ENCODE measurements around the gene GPR78.

Gene GPR78

DNA sequence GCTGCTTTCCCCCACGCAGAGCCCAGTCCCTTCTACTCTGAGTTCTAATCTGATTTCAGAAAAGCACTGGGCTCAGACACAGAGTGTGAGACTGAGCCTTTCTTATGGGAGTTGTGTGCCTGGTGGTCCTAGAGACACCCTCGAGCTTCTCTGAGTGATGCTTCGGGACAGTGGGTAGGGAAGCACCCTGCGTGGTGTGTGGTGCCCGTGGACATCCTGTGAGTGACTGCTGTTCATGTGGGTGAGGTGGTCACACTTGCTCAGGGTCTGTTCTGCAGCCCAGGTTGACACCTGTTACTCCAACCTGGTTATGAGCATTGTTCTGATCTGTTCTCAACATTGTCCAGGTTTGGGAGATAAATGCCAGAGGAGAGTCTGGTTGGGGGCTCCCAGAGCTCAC, 6.1 kb downstream of the GPR78 start:
- no peak for DNase-seq (ENCODE audit: low read depth in 2 of 2)

DNA sequence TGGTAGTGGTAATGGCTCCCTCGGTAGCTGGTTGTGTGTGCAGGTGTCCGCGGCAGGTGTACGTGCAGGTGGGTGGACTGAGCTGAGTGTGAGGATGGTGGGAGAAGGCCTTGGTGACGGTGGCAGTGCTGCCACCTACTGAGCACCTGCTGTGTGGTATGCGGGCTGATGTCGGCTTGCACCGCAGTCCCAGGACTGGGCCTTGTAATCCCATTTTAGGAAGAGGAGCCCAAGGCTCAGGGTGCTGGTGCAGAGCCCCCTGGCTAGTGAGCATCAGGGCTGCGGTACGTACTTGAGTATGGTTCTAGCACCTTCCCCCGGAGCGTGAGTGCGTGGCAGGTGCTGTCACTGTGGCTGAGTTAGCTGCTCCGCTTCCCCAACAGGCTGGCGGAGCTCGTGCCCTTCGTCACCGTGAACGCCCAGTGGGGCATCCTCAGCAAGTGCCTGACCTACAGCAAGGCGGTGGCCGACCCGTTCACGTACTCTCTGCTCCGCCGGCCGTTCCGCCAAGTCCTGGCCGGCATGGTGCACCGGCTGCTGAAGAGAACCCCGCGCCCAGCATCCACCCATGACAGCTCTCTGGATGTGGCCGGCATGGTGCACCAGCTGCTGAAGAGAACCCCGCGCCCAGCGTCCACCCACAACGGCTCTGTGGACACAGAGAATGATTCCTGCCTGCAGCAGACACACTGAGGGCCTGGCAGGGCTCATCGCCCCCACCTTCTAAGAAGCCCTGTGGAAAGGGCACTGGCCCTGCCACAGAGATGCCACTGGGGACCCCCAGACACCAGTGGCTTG, 6.7 kb downstream of the GPR78 start:
- no peak for DNase-seq (ENCODE audit: low read depth in 2 of 2)

DNA sequence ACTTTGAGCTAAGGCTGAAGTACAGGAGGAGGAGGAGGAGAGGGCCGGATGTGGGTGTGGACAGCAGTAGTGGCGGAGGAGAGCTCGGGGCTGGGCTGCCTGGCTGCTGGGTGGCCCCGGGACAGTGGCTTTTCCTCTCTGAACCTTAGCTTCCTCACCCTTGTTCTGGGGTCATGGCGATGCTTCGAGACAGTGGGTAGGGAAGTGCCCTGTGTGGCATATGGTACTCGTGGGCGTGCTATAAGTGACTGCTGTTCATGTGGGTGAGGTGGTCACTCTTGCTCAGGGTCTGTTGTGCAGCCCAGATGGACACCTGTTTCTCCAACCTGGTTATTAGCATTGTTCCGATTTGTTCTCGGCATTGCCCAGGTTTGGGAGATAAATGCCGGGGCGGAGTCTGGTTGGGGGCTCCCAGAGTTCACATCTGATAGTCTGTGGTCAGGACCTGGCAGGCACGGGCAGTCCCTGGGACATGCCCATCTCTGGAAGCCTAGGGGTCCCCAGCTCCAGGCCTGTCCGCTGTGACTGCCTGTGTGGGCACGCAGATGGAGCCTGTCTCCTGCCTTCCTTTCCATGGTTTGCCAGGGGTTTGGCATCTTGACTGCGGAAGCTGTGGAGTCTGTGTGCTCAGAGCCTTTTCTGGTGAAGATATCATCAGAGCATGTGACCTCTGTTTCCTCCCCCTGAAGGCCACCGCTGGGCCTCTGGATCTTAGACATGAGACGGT, 7.4 kb downstream of the GPR78 start:
- DNase-seq (ENCODE audit: low read depth in 2 of 2): no peak

DNA sequence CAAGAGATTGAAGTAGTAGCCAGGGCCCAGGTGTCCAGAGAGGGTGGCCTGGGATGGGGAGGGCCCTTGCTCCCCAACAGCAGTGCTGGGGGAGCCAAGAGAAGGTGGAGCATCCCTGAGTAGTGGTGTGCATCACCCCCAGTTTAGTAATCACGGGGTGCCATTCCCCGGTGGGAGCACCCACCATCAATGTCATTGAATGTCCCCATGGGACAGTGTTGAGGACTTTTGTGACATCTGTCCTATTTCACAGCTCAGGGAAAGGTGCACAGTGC, 7.9 kb downstream of the GPR78 start:
- DNase-seq (ENCODE audit: low read depth in 2 of 2): no peak

DNA sequence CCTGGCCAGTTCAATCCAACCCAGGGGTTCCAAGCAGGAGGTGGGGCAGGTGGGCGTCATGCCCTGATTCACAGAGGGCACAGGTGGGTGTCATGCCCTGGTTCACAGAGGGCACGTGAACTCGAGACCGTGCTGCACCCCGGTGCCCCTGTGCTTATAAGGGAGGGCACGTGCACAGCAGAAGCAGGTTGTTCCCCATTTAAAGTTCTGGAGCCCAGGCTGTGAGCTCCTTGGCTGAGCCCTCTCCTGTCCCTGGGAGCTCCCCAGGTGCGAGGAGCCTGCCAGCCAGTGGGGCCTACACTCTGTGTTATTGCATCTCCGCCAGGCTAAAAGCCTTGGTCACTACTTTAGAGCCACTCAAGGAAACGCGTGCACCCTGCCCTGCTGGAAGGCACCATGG, 9.1 kb downstream of the GPR78 start:
- no peak for DNase-seq (ENCODE audit: low read depth in 2 of 2)

DNA sequence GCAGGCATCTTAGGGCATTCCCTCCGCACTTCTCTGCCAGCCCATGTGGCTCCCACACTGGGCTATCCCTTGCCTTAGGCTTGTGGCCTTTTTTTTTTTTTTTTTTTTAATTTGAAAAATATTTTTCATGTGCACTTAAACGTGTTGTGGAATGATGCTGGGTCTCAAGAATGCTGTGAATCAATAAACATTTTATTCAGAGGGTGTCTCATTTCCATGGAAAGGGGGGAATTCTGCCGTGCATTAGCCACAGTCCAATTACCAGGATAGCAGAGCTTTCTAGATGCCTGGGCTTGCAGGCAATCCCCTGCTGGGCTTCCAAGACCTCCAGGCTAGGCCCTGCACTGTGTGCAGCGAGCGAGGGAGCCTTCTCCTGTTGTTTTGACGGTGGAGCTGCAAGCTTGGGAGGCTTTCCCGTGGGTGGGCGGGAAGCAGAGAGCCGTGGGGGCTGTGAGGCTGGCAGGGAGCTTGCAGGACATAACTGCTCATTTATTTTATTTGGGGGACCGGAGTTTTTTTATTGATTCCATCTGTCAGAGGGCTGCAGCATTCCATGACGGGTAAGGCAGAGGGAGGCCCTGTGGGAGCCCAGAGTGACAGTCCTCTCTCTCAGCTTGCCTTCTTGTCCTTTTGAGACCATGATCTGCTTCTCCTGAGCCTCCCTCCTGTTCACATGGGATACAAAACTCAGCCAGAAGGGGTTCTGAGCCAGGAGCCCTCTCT, 9.8 kb downstream of the GPR78 start:
- no peak for DNase-seq (ENCODE audit: low read depth in 2 of 2)

DNA sequence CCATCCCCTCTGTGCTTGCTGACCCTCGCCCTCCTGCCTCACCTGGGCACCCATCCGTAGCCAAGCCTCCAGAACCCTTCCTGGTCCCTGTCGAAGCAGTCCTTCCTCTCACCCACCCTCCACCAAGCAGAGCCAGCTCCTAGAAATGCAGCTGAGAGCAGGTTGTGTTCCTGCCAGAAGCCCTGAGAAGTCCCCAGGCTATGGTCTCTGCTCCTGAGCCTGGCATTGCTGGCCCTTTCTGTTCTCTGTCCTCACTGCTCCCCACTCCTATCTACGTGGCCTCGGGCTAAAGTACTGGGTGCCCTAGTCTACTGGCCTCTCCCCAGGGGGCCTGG, 10.3 kb downstream of the GPR78 start:
- no peak for DNase-seq (ENCODE audit: low read depth in 2 of 2)

DNA sequence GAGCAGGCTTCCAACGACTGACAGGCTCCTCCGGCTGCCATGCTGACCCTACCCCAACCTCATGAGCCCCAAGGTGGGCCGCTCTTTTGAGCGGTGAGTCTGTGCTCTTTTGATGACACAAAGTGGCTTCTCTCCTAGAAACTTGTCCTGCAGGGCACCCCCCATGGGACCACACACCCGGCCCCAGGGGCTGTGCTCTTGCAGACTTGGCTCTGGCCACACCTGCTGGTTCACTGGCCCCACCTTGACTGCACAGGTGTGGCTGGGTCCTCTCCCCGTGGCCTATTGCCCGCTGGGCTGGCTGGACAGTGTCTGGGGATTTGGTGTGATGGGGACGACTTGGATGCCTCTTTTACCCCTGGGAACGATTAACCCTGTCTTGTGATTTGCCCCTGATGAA, 10.9 kb downstream of the GPR78 start:
- no peak for DNase-seq (ENCODE audit: low read depth in 2 of 2)

DNA sequence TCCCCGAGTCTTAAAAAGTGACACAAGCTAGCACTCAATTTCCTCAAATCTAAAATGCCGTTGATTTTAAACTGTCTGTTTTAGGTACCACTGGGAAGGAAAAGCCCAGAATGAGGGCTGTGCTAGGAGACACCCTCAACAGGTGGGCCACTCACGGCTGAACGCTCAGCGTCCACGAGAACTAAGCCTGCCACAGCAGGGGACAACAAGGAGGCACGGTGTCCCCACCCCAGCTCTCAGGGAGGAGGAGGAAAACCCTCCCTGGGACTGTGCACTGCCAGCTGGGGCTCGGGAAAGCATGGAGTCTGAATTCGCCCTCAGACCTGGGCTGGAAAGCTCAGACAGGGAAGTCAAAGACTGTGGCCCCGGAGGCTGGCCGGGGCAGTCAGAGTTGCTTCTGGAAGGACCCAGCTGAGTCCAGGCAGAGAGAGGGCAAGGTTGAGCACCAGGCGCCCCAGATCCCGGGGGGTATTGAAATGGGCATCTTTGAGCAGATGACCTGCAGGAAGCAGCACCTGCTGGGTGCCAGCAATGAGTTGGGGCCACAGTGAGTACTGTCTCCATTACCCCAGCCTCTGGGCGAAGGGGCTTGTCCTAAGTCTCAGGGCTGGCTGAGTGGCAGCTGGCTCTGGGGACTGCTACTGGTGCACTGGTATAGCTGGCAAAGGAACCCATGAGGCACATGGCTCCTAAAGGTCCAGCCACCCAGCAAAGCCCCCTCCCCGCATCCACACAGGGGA, 11.6 kb downstream of the GPR78 start:
- no peak for DNase-seq (ENCODE audit: low read depth in 2 of 2)

DNA sequence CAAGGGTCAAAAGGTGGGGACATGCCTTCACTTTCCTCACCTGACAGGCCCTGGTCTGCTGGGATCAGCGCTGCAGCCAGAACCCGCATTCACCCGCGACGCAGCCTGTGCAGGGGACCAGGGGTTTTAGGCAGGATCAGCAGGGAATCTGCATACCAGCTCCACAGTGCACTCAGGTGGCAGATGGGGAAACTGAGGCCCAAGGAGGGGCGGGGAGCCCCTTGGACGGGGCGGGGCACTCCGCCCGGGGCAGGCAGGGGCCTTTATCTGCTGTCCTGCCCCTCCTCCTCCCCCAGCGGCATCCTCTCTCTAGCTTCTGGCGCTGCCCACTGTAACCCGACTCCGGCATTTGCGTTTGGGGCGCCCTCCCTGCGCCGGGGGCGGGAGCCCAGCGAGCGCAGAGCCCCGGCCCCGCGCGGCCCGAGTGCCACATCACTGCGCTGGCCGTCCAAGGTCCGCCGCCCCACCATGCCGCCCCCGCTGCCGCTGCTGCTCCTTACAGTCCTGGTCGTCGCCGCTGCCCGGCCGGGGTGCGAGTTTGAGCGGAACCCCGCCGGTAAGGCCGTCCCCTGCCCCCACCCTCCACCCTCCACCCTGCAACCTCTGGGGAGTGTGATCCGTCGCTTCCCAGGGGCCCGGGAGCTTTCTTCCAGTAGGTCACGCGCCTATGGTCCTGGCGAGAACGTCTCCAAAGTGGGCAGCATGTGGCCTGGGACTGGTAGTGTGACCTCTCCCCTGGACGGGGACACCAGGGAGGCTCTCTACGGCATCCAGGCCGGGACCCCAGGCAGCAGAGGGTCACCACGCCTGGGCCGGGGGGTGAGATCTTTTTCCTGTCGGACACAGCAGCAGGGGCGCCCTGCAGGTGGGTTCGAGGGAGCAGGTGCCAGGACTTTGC, 12.4 kb downstream of the GPR78 start, which contains the start of gene CPZ:
Gene CPZ (plus strand): TSS at position 400 of the 898 bp plus-strand sequence. CDS start 69 bp downstream, at position 469.
- no peak for DNase-seq (ENCODE audit: low read depth in 2 of 2)

DNA sequence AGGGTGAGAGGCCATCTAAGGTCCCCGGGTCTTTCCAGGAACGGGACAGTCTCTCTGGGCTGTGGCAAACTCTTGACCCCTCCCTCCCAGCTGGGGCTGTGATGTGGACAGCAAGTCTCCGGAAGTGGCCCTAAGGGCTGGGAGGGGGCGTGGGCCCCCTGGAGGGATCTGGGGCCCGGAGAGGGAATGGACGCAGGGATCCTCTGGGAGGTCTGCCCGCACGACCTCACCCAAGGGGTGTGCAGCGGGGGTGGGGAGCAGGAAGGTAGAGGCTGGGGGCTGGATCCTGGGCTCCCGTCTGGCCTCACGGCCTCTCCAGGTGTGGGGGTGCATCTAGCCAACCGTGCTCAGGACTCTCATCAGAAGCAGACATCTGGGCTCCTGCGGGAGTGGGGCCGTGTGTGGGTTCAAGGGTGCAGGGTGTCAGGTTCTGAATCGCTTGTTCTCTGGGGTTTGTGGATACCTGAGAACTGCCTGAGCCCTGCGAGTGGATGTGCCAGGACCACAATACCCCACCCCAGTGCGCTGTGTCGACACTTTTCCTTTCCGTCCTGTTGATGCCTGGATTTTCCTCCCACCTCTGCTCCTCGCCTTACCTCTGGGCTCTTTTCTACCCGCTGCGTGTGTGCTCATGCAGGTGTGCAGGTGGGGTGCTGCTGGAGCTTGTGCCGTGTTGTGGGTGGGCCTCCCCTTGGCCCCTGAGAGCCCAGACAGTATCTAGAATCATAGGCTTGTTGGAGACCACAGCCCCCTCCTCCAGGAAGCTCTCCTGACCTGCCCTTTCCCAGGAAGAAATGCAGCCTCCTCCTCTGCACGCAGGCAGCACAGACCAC, 13.3 kb downstream of the GPR78 start:
- no peak for DNase-seq (ENCODE audit: low read depth in 2 of 2)

DNA sequence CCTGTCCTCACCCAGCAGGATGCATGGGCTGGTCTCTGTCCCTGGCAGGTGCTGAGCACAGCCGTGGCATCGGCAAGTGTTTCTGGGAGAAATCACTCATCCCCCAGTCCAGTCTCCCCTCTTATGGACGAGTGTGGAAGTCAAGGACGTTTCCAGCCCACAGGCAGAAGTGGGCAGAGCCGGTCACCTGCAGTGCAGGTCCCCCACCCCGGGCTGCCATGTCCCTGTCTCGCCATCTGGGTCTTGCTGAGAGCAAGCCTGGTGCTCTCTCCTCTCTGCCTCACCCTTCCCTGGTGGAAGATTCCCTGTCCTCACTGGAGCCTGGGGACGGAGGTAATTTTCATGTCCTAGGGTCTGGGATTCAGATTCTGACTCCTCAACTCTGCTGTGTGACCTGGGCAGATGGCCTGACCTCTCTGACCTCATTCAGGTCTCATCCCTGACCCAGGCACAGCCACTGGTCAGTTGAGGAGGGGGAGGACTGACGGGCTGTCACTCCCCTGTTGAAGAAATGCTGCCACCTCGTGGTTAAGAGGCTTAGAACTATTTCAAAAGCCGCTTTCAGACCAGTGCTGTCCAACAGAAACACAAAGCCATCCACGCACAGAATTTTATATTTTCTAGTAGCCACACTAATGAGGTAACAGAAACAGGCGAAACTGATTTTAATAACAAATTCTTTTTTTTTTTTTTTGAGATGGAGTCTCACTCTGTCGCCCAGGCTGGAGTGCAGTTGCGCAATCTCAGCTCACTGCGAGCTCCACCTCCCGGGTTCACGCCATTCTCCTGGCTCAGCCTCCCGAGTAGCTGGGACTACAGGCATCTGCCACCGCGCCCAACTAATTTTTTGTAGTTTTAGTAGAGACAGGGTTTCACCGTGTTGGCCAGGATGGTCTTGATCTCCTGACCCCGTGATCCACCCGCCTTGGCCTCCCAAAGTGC, 14.2 kb downstream of the GPR78 start:
- DNase-seq (ENCODE audit: low read depth in 2 of 2): no peak

DNA sequence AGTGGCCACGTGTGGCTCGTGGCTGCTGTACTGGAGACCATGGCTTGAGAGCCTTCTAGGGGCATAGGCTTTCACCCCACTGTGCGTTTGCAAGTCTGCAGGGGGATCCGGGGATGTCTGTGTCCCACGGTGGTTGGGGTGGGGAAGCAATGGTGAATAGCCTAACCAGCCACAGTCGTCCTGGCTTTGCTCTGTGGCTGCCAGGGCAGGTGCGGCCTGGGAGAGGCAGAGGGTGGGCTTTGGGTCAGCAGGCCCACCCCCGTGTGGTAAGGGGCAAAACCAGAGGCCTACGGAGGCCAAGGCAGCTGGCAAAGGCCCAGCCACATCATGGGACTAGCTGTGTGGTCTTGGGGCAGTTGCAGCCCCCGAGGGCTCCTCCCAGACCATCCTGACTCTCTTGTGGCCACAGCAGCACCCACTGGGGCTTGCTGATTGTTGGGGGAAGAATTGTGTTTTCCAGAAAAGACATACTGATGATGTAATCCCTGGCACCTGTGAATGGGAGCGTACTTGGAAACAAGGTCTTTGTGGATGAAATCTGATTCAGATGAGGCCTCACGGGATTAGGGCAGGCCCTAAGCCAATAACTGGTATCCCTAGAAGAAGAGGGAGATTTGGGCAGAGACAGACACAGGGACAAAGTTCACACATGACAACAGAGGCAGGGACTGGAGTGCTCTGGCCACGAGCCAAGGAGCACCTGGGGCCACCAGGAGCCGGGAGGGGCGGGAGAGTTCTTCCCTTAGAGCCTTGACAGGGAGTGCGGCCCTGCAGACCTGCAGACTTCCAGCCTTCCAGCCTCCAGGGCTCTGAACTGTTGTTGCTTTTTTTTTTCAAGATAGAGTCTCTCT, 15.3 kb downstream of the GPR78 start:
- no peak for DNase-seq (ENCODE audit: low read depth in 2 of 2)

DNA sequence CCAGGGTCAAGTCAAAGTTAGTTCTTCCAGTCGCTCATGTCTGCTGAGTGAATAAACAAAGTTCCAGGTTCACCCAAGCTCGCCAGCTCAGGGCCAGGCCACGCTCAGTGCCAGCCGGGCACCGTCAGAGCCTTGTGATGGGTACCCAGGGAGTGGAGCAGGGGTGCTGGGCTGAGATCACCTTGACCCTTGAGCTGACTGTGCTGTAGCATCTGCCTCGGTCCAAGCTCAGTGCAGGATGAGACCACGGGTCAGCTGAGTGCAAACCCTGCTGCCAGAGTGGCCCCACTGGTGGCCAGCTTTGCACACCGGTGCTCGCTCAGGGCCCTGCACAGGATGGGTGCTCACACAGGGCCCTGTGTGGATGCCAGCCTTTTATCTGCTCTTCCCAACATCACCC, 16.7 kb downstream of the GPR78 start:
- no peak for DNase-seq (ENCODE audit: low read depth in 2 of 2)

DNA sequence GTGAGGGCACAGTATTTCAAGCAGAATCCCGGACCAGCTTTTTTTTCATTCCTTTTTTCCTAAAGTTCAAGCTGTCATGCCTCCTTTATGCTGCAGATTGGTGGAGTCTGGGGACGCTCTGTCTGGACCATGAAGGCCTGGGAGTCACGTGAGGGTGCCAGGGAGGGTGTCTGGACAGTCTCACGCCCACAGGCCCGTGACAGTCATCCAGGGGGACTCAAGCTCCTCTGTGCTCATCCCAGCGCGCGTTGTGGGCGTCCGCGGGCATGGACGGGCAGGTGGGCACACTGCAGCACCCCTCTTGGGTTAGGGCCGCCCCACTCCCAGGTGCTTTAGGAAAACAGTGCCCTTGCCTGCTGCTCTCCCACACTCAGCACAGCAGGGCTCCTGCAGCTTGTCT, 17.1 kb downstream of the GPR78 start:
- no peak for DNase-seq (ENCODE audit: low read depth in 2 of 2)

DNA sequence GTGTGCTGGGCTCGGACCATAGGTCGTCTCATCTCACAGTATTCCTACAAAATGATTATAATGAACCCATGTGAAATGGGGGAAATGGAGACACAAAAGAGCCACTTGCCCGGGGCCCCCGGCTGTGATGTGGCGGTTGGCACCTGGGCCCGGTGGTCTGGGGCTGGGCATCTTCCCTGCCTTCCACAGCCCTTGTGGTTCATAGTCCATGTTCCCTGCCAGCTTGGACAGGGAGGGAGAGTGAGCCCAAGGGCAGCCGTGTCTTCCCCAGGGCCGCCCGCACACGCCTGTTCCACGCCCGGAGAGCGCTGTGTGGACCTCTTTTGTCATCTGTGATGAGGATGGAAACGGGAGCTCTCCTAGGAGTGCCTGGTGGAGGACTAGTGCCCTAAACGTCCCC, 17.6 kb downstream of the GPR78 start:
- no peak for DNase-seq (ENCODE audit: low read depth in 2 of 2)

DNA sequence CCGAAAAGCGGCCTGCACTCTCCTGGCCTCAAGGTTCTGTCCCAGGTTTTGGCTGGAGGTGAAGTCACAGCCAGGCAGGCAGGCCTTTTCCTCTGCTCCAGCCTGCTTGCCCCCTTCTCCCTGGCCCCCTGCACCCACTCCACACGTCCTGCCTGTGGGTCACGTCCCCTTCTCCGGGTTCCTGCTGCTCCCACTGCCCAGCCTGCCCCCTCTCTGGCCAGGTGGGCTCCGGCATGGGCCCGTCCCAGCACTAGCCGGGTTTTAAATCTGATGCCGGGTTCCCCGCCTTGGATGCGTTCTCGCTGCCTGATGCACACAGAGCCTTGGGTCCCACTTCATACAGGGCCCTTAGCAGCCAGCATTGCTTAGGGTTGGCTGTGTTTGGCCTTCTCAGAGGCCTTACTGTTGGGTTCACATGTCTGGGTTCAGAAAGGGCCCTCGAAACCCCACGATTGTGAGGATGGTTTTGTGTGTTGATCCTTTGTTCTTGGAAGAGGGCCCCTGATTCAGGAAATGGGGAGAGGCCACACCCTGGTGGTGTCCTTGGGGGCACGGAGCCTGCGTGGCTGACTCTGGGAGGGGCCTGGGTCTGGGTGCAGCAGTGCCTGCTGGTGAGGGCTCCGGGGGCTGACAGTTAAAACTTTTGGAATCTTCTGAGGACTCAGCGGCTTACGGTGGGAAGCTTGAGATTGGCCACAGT, 18.3 kb downstream of the GPR78 start:
- DNase-seq (ENCODE audit: low read depth in 2 of 2): no peak

DNA sequence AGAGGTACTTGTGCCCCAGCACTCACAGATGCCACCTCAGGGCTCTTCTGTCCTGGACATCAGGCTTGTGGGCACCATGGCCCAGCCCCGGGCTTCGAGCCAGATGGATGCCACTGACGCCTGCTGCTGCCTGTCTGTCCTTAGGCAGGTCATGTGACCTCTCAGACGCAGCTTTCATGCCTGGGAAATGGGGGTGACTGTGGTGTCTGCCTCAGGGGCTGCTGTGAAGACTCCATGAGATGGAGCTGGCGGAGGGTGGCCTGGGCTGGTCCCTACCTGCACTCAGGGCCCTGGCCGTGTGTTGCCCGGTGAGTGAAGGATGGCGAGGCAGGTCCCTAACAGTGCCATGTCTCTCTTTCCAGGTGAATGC, 18.9 kb downstream of the GPR78 start:
- no peak for DNase-seq (ENCODE audit: low read depth in 2 of 2)

Measured in stimulated activated CD4-positive, alpha-beta T cell treated with anti-CD3 and anti-CD28 coated beads, Interleukin-15, amount 100 ng/mL, for 48 hours (primary cell).